Lung (tissue), 12 donors: ENCODE data around the gene DROSHA. TPM values are rescaled to one million over a fixed set of nuclear protein-coding genes. Genes with fewer than 3 reads are reported as not detected.

Experiments used
- ATAC-seq: fragments of 200-7000 bp; cut with Tn5 transposase; one replicate; pipeline ENCODE4 v1.9.1; 2020; ENCODE audit warnings: moderate number of reproducible peaks; ENCODE audit not compliant: insufficient read depth, low FRiP score
- DNase-seq, 3 donors: peaks; one replicate each; pipeline ENCODE4 v3.0.0-alpha.2; 2013 to 2017
- H3K27ac ChIP-seq, 2 donors: one replicate each; pipeline ENCODE4 v1.5.1; 2013; ENCODE audit warnings: mild to moderate bottlenecking in 2 of 2, moderate library complexity in 2 of 2, control low read depth in 1 of 2, inconsistent platforms in 1 of 2, low read depth in 1 of 2, low read length in 1 of 2
- H3K27me3 ChIP-seq, 3 donors: one replicate each; pipeline ENCODE4 v1.5.1; 2013; ENCODE audit warnings: low read length in 2 of 3; ENCODE audit not compliant: control insufficient read depth in 3 of 3, insufficient read depth in 3 of 3
- H3K36me3 ChIP-seq, 4 donors: one replicate each; pipeline ENCODE4 v1.5.1; 2013; ENCODE audit warnings: low read length in 4 of 4, mild to moderate bottlenecking in 1 of 4, moderate library complexity in 1 of 4; ENCODE audit not compliant: control insufficient read depth in 4 of 4, insufficient read depth in 4 of 4
- H3K4me1 ChIP-seq, 5 donors: one replicate each; pipeline ENCODE4 v1.5.1; 2013; ENCODE audit warnings: low read length in 5 of 5, mild to moderate bottlenecking in 2 of 5, moderate library complexity in 1 of 5; ENCODE audit not compliant: control insufficient read depth in 5 of 5, insufficient read depth in 5 of 5
- H3K4me3 ChIP-seq: one replicate; pipeline ENCODE4 v1.5.1; 2013; ENCODE audit warnings: mild to moderate bottlenecking, control low read depth, moderate library complexity
- H3K9ac ChIP-seq, 2 donors: one replicate each; pipeline ENCODE4 v1.5.1; 2013; ENCODE audit warnings: low read length in 2 of 2, control low read depth in 1 of 2; ENCODE audit not compliant: insufficient read depth in 1 of 2
- H3K9me3 ChIP-seq, 4 donors: one replicate each; pipeline ENCODE4 v1.5.1; 2013; ENCODE audit warnings: low read length in 3 of 4, mild to moderate bottlenecking in 1 of 4, moderate library complexity in 1 of 4; ENCODE audit not compliant: control insufficient read depth in 4 of 4, insufficient read depth in 3 of 4
- WGBS, 2 donors: extraction: QIAGEN DNeasy Blood & Tissue Kit; methylation state at CpG; one replicate each; pipeline ENCODE4 v1.1.7; 2013; 5-methylcytosine and 5-hydroxymethylcytosine counted together
- polyA plus RNA-seq, 2 donors: library from polyadenylated mRNA; stranded (reverse); fragments of 200-250 nt; gene quantifications; one replicate each; pipeline ENCODE4 v1.2.1, GENCODE V29; 2013
- total RNA-seq, 2 donors: library from RNA; depleted of rRNA in 1 of 2; stranded (reverse); fragments of >200 nt in 1 of 2; gene quantifications; one replicate each; pipeline ENCODE4 v1.2.1, GENCODE V29; 2014 to 2021
- TF ChIP-seq, protein P1 (sequence below): IDR thresholded peaks from 2 replicates; pipeline ENCODE4 v1.5.1; 2012; ENCODE audit warnings: mild to moderate bottlenecking; ENCODE audit errors: control extremely low read depth, extremely low read depth
- donor health status: control.
- donor health status: control.
- donor health status: Bipolar disorder and iron deficiency.
- donor health status: healthy.
- donor health status: DM: yes; HTN: yes; CAD: no.

The DROSHA gene
- total and polyA plus RNA-seq, 4 donors: 16.2 to 92.0 (median 49.9) TPM

DNA sequence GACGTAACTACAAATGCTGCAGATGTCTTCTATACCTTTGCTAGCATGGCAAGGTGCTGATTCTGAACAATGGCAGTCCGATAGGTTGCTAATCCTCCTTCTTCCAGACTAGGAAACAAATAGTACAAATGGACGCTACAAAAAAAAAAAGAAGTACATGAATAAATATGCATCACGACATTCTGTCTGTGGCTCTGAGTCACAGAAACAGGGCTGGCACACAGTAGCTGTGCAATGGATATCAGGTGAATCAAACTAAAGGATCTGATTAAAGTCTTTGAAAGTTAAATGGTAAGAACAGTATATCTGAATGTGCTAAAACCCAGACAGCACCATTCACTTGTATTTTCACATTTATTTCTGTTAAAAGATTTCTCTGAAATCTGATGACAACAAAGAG, 96.2 kb downstream of the DROSHA start:
- TF ChIP-seq, protein P1, sequence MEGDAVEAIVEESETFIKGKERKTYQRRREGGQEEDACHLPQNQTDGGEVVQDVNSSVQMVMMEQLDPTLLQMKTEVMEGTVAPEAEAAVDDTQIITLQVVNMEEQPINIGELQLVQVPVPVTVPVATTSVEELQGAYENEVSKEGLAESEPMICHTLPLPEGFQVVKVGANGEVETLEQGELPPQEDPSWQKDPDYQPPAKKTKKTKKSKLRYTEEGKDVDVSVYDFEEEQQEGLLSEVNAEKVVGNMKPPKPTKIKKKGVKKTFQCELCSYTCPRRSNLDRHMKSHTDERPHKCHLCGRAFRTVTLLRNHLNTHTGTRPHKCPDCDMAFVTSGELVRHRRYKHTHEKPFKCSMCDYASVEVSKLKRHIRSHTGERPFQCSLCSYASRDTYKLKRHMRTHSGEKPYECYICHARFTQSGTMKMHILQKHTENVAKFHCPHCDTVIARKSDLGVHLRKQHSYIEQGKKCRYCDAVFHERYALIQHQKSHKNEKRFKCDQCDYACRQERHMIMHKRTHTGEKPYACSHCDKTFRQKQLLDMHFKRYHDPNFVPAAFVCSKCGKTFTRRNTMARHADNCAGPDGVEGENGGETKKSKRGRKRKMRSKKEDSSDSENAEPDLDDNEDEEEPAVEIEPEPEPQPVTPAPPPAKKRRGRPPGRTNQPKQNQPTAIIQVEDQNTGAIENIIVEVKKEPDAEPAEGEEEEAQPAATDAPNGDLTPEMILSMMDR: no peak
- Histone ChIP-seq H3K27me3 (no peaks in the 10 kb centered on the region), H3K27ac (no peak overlapping the region), H3K36me3 (peaks cover 4 to 29% (median 18%) of the 10 kb centered on the region in 4 donors), H3K9ac (no peak overlapping the region), H3K4me3 (no peak overlapping the region), H3K9me3 (no peaks in the 10 kb centered on the region), H3K4me1 (peaks cover 0 to 2% (median 0%) of the 10 kb centered on the region in 5 donors)
- DNase-seq: no peak
- no peak for ATAC-seq
- WGBS, 2 donors: 93 to 97% methylated on average over 4 of the region's 4 CpGs

DNA sequence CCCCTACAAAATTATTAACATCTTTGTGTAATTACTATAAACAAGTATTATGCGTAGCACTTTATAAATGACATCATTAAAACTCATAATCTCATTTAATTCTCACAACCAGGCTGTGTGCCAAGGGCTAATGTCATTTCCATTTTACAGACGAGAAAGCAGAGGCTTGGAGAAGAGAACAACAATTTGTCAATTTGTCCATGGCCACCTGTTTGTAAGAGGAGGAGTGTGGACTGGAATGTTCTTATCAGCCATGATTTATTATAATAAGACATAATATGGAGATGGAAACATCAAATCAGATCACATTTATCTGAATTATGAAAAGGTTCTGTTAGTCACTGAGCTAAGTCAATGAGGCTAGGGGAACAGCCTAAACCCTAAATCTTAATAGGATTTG, 97.0 kb downstream of the DROSHA start:
- H3K4me3 ChIP-seq: no peak overlapping the region
- H3K27ac ChIP-seq: no peak overlapping the region
- DNase-seq (no peak), ATAC-seq (no peak)
- no peak overlapping the region for H3K9ac ChIP-seq
- H3K27me3 ChIP-seq: no peaks in the 10 kb centered on the region
- 86 to 94% methylated on average over 2 of the region's 2 CpGs for WGBS, 2 donors
- H3K4me1 ChIP-seq: peaks cover 0 to 2% (median 0%) of the 10 kb centered on the region in 5 donors
- H3K9me3 ChIP-seq: no peaks in the 10 kb centered on the region
- H3K36me3 ChIP-seq: peaks cover 4 to 29% (median 18%) of the 10 kb centered on the region in 4 donors
- TF ChIP-seq, protein P1: no peak

DNA sequence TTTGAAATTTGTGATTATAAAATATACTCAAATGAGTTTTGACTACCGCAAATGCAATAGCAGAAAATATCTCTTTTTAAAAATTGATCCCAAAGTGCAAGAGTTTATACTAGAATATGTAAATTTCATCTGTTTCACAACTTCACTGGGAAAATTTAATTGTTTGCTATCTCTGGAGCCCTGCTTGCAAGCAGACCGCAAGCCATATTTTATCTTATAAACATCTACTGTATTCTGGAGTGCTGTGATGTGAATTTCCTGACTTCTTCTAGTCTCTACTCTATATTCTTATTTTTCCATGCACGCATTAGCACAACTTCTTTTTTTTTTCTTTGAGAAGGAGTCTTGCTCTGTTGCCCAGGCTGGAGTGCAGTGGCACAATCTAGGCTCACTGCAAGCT, 98.7 kb downstream of the DROSHA start:
- 95 to 98% methylated on average over 3 of the region's 3 CpGs for WGBS, 2 donors
- no peak for DNase-seq
- Histone ChIP-seq H3K4me1 (peaks cover 0 to 2% (median 0%) of the 10 kb centered on the region in 5 donors), H3K27me3 (no peaks in the 10 kb centered on the region), H3K36me3 (peaks cover 4 to 27% (median 15%) of the 10 kb centered on the region in 4 donors), H3K9ac (no peak overlapping the region), H3K9me3 (no peaks in the 10 kb centered on the region), H3K27ac (no peak overlapping the region), H3K4me3 (no peak overlapping the region)
- TF ChIP-seq, protein P1: no peak
- ATAC-seq: no peak

DNA sequence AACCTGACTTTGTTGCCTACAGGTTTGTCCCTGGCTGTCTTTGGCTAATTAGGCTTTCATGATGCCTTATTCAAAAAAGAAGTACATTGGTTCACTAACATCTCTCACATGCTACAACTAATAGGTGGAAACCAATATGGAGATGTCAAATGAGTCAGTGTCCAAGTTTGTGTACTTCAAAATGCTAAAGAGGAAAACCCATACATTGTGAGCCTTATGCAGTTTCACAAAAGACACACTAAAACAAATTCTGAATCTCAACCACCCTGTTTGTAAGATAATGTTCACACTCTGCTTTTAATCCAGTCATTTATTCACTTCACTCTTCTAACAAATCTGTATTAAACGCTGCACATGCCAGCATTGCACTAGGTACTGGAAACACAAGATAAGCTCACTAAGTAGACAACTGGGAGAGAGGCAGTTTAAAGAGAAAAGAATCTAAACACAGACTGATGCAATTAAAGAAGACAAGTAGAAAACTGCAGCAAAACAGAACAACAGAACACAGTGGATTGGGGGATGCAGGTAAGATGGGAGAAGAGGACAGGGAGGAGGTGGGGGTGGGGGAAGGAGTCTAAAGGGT, 104.1 kb downstream of the DROSHA start:
- ATAC-seq (no peak), DNase-seq (no peak)
- no peak overlapping the region for H3K4me3 ChIP-seq
- no peak overlapping the region for H3K9ac ChIP-seq
- no peaks in the 10 kb centered on the region for H3K4me1 ChIP-seq
- peaks cover 0 to 28% (median 13%) of the 10 kb centered on the region in 4 donors for H3K36me3 ChIP-seq
- no peak overlapping the region for H3K27ac ChIP-seq
- no peaks in the 10 kb centered on the region for H3K9me3 ChIP-seq
- H3K27me3 ChIP-seq: no peaks in the 10 kb centered on the region
- WGBS, 2 donors: 87 to 100% methylated on average over 1 of the region's 1 CpG
- TF ChIP-seq, protein P1: no peak
